Fibroblast of the aortic adventitia (primary cell): ENCODE results near the gene MFSD12. TPM values are rescaled to one million over a fixed set of nuclear protein-coding genes. Genes with fewer than 3 reads are reported as not detected.

Experiments
- DNase-seq: peaks from one replicate; pipeline ENCODE4 v3.0.0-alpha.2; 2010; ENCODE audit warnings: low read depth
- H3K4me3 ChIP-seq: 2 replicates; pipeline ENCODE4 v1.5.1; 2011; ENCODE audit warnings: low read depth, mild to moderate bottlenecking, control low read depth, low read length, moderate library complexity
- CTCF ChIP-seq: IDR thresholded peaks from 2 replicates; pipeline ENCODE4 v1.5.1; 2011; ENCODE audit warnings: mild to moderate bottlenecking, low read length, control low read depth, inconsistent platforms; ENCODE audit not compliant: insufficient read depth
- total RNA-seq: library from RNA; depleted of rRNA; stranded (reverse); fragments of >200 nt; gene quantifications from 2 replicates; pipeline ENCODE4 v1.2.3, GENCODE V29; 2012; ENCODE audit warnings: low replicate concordance

The MFSD12 gene
- total RNA-seq, 1 donor = 51.7 TPM

- no peak for TF ChIP-seq CTCF
- no peak for DNase-seq
- no peak overlapping the region for H3K4me3 ChIP-seq
These were observed 2.9 kb downstream of the MFSD12 start for GRCh38 chr19:3554254-3555083.

GRCh38 chr19:3551792-3552095 lies 5.6 kb downstream of the MFSD12 start:
- H3K4me3 ChIP-seq = no peak overlapping the region
- no peak for DNase-seq
- TF ChIP-seq CTCF = no peak

- no peak for TF ChIP-seq CTCF
- DNase-seq = no peak
- H3K4me3 ChIP-seq = no peak overlapping the region
These were observed 6.2 kb downstream of the MFSD12 start for GRCh38 chr19:3550947-3551791.

GRCh38 chr19:3549816-3550215 lies 7.6 kb downstream of the MFSD12 start:
- no peak for TF ChIP-seq CTCF
- DNase-seq = no peak
- no peak overlapping the region for H3K4me3 ChIP-seq

- no peak for TF ChIP-seq CTCF
- H3K4me3 ChIP-seq = no peak overlapping the region
- no peak for DNase-seq
These were observed 8.8 kb downstream of the MFSD12 start for GRCh38 chr19:3548606-3549005.

- TF ChIP-seq CTCF = no peak
- no peak for DNase-seq
- no peak overlapping the region for H3K4me3 ChIP-seq
These were observed 9.6 kb downstream of the MFSD12 start for GRCh38 chr19:3547767-3548282.
